ENCODE measurements around the gene ATAD2B.

ATAD2B gene

DNA sequence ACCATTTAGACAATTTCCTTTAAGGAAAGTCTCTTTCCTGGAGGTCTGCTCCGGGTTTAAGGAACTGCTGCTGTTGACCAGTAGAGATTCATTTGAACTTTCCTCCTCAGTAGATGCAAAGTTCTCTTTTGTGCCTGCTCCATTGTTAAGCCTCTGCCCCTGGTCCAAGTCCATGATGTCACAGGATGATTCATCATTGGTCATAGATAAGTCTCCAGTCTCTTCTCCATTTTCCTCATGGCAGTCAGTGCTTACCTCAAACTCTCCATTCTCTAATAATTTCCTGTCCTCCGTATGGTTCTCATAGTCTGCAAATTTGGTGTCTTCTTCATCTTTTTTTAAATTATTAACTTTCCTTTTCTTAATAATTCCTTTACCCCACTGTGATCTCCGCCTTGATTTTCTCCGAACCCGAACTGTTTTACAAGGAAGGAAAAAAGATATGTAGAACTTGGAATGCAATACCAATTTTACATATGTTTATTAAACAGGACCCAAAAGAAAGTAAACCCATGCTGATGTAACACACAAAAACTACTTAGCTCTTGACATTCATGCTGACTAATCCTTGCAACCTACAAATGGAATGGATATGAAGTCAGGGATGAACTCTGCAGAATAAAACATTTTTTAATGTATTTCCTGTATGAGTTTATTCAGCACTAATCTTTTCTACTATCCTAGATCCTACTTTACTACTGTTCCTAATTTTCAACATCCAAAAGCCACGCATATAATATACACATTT lies 169.1 kb downstream of the ATAD2B start:
- no peak overlapping the region for H3K4me3 ChIP-seq (ENCODE audit: low read depth, low read length)
- TF ChIP-seq, protein P1, sequence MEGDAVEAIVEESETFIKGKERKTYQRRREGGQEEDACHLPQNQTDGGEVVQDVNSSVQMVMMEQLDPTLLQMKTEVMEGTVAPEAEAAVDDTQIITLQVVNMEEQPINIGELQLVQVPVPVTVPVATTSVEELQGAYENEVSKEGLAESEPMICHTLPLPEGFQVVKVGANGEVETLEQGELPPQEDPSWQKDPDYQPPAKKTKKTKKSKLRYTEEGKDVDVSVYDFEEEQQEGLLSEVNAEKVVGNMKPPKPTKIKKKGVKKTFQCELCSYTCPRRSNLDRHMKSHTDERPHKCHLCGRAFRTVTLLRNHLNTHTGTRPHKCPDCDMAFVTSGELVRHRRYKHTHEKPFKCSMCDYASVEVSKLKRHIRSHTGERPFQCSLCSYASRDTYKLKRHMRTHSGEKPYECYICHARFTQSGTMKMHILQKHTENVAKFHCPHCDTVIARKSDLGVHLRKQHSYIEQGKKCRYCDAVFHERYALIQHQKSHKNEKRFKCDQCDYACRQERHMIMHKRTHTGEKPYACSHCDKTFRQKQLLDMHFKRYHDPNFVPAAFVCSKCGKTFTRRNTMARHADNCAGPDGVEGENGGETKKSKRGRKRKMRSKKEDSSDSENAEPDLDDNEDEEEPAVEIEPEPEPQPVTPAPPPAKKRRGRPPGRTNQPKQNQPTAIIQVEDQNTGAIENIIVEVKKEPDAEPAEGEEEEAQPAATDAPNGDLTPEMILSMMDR (IDR thresholded peaks at IDR 0.05; ENCODE audit: insufficient read depth, low read depth, low read length, missing control alignments), result no peak
- no peak for DNase-seq (ENCODE audit: low read depth)

DNA sequence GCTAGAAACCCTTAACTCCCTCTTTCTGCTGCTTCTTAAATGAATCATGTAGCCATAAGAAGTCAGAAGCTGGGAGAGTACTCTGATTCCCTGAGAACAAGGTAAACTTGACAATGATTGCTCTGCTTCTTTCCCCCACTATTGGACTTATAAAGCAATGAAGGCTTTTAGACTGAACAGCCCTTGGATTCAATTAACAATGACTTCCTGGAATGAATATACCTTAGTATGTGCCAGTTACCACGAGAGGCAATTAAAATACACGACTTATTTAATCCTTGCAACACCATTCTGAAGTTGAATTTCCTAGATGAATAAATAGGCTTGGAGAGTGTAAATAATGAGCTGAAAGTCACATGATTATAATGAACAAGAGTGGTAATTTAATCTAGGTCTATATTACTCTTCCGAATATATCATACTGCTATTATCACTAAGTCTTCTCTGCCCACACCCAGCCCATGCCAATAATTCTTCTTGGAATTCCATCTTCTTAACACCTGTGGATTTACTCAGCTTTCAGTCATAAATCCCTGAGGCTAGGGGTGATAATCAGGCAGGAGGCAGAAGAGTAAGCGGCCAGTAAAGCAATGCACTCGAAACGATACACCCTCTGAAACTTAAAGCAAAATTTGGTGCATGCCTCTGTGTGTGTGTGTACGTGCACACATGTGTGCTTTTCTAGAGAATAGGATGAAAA lies 170.2 kb downstream of the ATAD2B start:
- no peak overlapping the region for H3K4me3 ChIP-seq (ENCODE audit: low read depth, low read length)
- no peak for DNase-seq (ENCODE audit: low read depth)
- TF ChIP-seq, protein P1 (IDR thresholded peaks at IDR 0.05; ENCODE audit: insufficient read depth, low read depth, low read length, missing control alignments), result no peak

DNA sequence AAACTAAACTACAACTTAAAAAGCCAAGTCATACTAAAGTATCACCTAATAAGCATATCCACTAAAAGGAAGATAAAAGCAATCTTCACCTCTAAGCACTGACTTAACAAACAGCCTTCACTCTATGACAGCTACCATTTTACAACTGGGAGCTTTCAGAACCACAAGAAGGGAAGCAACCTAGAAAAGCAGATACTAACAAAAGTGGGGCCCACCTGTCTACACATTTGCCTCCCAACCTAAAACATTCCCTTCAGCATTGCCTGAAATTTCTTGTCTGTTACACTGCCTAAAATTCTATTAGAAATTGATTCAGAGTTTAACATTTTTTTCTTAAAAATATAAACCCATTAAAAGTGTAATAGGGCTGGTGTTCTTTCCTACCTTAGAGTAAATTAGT lies 172.0 kb downstream of the ATAD2B start:
- no peak overlapping the region for H3K4me3 ChIP-seq (ENCODE audit: low read depth, low read length)
- TF ChIP-seq, protein P1 (IDR thresholded peaks at IDR 0.05; ENCODE audit: insufficient read depth, low read depth, low read length, missing control alignments), result no peak
- no peak for DNase-seq (ENCODE audit: low read depth)

DNA sequence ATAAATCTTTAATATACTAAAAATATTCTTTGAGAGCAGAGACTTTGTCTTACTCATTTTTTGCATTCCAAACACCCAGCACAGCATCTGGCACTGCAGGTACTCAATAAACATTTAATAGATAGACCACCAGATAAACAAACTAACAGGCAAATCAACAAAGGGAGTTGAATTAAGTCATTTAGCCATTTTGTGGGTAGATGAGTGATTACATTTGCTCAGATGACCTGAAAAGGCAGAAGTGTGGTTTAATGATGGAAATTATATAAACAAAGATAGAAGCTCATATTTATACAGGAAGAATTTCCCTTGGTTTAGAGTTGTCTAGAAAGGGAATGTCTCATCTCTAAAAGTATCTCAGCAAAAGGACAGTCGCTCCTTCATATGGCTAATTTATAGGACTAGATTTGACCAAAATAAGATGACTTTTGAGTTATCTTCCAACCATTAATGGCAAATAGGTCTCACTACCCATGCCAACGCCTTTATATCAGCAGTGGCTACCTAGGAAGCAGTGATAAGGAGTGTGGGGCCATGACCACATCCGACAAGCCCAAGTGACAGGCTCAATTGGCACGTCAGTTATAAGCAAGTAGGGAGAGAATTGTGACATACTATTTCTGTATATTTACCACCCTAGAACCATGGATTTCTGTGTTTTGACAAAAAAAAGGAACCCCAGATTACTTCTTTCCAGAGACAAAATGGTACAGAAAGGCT lies 173.5 kb downstream of the ATAD2B start:
- no peak overlapping the region for H3K4me3 ChIP-seq (ENCODE audit: low read depth, low read length)
- TF ChIP-seq, protein P1 (IDR thresholded peaks at IDR 0.05; ENCODE audit: insufficient read depth, low read depth, low read length, missing control alignments), result no peak
- no peak for DNase-seq (ENCODE audit: low read depth)

DNA sequence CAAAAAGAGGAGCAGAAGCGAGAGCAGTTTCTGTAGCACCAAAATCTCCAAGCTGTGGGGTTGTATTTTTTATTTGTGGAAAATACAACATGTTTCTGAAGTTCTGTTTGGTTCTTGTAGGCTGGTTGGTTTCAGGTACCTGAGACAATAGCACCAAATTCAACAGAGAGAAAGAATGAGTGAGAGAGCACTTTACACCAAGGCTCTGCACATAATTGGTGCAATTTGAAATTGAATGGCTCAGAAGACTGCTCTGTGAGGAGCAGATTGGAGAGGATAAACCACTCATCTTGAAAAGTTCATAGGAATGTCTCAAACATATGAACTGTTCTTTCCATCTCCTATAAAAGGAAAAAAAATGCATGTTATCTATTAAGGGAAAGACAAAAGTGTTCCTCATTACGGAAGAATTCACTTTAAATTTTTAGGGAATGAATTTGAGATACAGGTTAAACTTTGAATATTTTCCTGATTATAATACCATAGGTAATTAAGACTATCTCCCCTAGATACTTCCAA lies 175.1 kb downstream of the ATAD2B start:
- DNase-seq (ENCODE audit: low read depth), result no peak
- no peak overlapping the region for H3K4me3 ChIP-seq (ENCODE audit: low read depth, low read length)
- TF ChIP-seq, protein P1 (IDR thresholded peaks at IDR 0.05; ENCODE audit: insufficient read depth, low read depth, low read length, missing control alignments), result no peak

DNA sequence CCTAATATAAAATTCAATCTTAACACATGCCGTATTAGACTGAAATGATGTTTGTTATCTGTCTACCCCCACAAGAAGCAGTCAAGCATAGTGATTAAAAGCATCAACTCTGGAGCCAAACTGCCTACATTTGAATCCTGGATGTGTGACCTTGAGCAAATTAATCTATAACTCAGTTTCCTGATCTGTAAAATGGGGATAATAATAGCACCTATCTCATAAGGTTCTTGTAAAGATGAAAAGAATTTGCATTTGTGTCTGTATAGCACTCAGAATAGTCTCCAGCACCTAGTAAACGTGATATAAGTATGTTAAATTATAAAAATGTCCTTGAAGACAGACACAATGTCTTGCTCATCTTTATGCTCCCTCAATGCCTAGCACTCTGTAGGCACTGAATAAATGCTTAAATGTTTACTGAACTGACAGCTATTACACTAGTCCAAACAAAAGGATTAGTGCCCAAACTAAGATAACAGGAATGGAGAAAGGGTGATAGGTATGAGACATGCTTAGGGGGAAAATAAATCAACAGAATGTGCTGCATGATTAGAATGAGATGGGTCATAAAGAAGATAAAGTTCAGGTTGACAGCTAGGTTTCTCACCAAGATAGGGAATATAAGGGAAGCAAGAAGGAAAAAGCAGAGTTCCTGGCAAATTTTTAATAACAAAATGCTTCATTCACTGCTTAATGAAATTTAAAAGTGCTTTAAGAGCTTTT lies 180.6 kb downstream of the ATAD2B start:
- DNase-seq (ENCODE audit: low read depth), result no peak
- no peak overlapping the region for H3K4me3 ChIP-seq (ENCODE audit: low read depth, low read length)
- TF ChIP-seq, protein P1 (IDR thresholded peaks at IDR 0.05; ENCODE audit: insufficient read depth, low read depth, low read length, missing control alignments), result no peak

Measured in GM12865 (cell line).